EH (cell line): ENCODE measurements around the gene MAPK7.
A peak's percentile ranks its signal among the peaks of the same experiment; 100 is the strongest.
"Not testable (repeated sequence)": the region's sequence is repeated elsewhere in the genome, so short reads cannot be mapped to it uniquely, and the experiment has no call there.

ENCODE experiments used
- DNase-seq: peaks from one replicate; pipeline ENCODE4 v3.0.0-alpha.2; 2015; ENCODE audit warnings: low read depth

The MAPK7 gene

GRCh38 chr17:19343256-19343630 lies 35.1 kb upstream of the MAPK7 start:
- DNase-seq, result no peak

GRCh38 chr17:19343671-19344151 lies 34.6 kb upstream of the MAPK7 start:
- DNase-seq, result no peak

DNA sequence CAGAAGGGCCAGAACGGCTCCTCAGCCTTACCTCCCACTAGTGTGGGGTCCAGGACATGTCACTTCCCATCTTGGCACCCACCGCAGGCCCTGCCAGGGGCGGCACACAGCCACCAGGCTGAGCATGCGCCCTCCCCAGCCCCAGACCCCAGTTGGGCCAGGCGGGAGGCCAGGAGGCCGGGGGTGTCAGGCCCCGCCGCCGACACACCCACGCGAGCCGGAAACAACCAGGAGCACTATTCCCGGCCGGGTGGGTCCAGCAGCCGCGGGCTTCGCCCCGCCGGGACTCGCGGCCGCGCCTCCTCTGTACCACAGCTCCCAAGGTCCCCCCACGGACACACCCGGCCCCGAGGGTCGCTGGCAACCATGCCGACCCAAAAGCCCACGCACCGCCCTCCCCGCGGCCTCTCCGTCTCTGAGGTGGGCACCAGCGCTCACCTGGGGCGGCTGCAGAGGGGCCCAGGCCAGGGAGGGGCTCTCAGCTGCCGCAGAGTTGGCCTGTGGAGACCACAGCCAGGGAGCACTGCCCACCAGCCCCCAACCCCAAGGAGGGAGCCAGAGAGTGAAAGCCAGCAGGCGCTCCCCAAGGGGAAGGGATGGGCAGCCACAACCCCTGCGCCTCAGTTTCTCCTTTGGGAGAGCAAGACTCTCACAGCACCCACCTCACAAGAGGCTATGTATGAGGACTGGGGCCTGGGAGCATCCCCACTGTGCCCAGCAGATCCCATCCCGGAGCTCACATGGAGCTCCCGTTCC lies 33.8 kb upstream of the MAPK7 start:
- no peak for DNase-seq

DNA sequence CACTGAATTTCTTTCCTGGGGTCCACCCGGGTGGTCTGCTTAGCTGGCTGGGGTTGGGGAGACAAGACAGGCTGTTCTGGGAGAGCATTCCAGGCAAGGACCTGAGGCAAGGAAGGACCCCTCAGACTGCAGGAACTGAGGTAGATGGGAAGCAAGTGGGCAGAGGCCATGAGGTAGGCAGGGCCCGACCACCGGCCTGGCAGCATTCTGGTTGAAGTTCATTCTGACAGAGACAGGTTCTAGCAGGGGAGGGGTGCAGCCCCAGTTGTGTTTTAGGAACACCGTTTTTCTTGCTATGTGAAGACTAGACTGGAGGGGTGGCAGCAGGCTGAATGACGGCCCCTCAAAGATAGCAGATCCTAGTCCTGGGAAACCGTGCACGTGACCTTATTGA lies 33.2 kb upstream of the MAPK7 start:
- no peak for DNase-seq

- DNase-seq, result no peak
These were observed 32.6 kb upstream of the MAPK7 start for GRCh38 chr17:19345486-19346350.

- DNase-seq, result peak; percentile 89
These were observed 31.7 kb upstream of the MAPK7 start for GRCh38 chr17:19346351-19347255.

DNA sequence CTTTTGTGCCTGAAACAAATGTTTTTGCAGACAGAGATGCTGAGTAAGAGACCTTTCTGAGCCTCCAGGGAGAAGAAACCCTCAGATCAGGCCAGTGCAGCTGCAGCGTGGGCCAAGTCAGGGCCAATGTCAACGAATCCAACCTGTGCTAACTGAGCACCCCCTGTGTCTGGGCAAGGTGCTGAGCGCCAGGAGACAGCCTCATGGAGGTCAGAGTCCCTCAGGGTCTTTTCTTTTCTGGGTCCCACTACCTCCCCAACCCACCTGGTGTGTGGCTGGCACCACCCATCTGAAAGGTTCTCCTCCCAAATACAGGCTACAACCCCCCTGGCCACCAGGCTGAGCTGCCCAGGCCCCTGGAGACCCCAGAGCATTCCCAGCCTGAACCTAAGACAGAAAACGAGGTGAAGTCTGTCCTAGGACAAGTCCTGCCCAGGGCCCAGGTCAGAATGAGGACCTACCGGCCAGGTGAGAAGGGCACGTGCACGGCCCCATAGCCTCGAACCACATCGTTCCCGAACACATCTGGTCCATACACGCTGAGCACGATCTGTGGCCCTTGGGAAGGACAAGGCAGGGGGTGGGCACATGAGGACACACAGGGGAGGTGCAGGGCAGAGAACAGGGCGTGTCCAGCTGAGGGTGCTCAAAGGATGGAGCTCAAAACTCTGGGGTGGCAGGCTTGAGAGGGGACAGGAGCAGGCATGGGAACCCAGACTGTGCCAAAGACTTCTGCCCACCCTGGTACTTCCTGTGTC lies 30.8 kb upstream of the MAPK7 start:
- no peak for DNase-seq

GRCh38 chr17:19348081-19348650 lies 30.1 kb upstream of the MAPK7 start:
- no peak for DNase-seq

DNA sequence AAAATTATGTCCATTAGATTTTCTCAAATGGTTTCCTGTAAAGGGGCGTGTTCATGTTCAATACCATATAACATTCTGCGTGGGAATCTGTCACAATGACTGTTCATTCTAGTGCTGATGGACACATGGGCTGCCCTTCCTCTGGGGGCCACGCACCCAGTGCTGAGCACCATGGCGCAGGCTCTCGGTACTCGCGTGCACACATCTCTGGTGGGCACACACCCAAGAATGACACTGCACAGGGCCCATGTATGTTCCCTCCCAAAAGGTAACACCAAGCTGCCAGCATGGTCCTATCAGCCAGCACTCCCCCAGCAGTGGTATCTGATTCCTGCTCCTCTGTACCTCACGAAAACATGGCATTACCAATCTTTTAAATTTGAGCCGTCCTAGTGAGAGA lies 29.5 kb upstream of the MAPK7 start:
- DNase-seq, result no peak

- DNase-seq, result not testable (repeated sequence)
These were observed 24.9 kb upstream of the MAPK7 start for GRCh38 chr17:19353401-19353800.

GRCh38 chr17:19354748-19355147 lies 23.6 kb upstream of the MAPK7 start:
- DNase-seq, result no peak

DNA sequence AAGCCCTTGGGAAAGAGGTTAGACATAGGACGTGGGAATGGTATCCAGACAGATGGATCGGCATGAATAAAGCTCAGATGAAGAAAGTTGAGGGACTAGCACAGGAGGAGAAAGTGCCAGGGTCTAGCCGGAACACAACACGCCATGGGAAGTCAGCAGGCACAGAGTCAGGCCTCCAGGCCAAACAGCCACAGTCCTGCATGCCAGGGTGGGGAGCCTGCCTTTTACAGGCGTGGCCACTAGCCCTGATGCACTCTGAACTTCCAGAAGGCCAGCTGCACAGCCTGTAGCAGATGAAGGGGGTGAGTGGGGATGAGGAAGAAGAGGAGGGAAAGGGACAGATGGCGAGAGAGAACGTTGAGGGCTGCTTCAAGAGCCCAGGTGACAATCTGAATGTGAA lies 20.9 kb upstream of the MAPK7 start:
- DNase-seq, result no peak

- no peak for DNase-seq
These were observed 20.5 kb upstream of the MAPK7 start for GRCh38 chr17:19357761-19358160.

- DNase-seq, result no peak
These were observed 19.1 kb upstream of the MAPK7 start for GRCh38 chr17:19359151-19359550.

GRCh38 chr17:19359856-19360255 lies 18.4 kb upstream of the MAPK7 start:
- no peak for DNase-seq

DNA sequence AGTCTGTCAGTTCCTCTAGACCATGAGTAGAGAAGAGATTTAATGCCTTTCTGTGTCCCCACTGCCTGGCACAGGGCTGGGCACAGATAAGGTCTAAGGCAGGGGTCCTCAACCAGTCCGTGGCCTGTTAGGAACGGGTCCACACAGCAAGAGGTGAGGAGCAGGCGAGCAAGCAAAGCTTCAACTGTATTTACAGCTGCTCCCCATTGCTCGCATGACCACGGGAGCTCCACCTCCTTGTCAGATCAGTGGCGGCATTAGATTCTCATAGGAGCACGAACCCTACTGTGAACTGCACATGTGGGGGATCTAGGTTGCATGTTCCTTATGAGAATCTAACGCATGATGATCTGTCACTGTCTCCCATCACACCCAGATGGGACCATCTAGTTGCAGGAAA lies 17.5 kb upstream of the MAPK7 start:
- no peak for DNase-seq

DNA sequence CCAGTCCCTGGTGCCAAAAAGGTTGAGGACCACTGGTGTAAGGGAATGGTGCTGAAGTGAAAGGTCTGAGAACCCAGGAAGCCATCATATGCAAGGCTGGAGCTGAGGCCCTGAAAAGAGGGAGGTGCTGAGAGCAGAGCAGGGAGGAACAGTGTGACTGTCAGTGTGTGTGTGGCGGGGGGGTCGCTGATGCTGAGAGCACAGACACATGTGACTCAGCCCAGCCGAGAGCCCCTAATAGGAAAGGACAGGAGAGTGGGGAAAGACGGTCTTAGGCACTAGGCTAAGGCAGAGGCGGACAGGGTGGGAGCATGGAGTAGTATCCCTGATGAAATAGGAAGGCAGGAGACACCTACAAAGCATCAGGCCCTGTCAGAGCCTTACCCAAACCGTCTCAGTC lies 17.0 kb upstream of the MAPK7 start:
- no peak for DNase-seq

DNA sequence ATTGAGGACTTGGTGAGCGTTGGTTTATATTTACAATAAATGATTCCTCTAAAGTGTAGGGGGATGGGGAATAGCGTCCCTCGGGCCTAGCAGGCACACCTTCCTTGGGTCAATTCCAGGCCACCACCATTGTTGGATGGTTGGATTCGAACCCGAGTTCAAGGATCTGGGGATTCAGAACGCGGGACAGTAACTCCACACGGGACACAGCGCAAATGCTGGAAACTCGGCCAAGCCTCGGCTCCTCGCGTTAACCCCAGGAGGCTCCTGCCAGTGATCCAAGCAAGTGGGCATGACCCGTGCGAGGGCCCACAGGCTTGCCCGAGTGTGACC lies 16.4 kb upstream of the MAPK7 start:
- DNase-seq, result no peak

- peak; percentile 90 for DNase-seq
These were observed 15.8 kb upstream of the MAPK7 start, which contains the start of gene B9D1 for GRCh38 chr17:19362277-19363113. TSS of gene B9D1 (minus strand) at chr17:19362723. CDS start at chr17:19362569, 154 bp downstream.

- no peak for DNase-seq
These were observed 15.2 kb upstream of the MAPK7 start for GRCh38 chr17:19363114-19363438.
